Measurements from ENCODE around the gene RAP1GAP2.
A peak's percentile ranks its signal among the peaks of the same experiment; 100 is the strongest.
"Not testable (repeated sequence)": the region's sequence is repeated elsewhere in the genome, so short reads cannot be mapped to it uniquely, and the experiment has no call there.

Gene RAP1GAP2

DNA sequence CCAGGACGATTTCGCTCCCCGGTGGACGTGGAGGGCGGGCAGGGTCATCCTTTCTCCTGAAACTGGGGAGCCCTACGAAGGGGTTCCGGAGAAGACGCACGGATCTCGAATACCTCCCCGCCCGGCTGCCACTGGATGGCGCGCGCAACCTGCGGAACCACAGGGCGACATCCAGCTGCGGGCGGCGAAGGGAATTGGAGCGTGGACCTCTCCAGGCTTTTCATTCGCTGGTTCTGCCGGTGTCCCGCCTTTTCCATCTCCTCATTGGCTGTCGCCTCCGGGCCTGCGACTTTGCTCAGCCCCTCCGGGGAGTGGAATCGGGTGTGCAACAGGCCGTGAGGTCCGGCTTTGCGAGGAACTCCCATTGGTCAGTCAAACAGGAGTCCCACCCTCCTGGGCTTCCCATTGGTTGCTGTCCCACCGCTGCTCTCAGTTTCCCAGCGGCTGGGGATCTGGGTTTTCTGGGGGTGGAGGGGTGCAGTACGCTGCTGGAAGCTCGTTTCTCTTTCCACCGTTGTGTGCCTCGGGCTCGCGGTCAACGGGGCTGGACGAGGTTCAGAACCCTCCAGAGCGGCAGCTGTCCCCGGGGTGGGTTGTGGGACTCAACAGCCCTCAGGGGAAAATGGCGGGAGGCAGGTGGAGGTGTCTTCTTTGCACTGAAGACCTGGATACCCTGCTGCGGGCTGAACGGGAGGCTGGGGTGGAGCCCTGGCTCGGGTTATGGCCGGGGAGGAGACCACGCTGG, 252.7 kb downstream of the RAP1GAP2 start:
- peak overlapping the region; percentile 82 for H3K4me3 ChIP-seq (ENCODE audit: low read depth, low read length)
- TF ChIP-seq, protein P1, sequence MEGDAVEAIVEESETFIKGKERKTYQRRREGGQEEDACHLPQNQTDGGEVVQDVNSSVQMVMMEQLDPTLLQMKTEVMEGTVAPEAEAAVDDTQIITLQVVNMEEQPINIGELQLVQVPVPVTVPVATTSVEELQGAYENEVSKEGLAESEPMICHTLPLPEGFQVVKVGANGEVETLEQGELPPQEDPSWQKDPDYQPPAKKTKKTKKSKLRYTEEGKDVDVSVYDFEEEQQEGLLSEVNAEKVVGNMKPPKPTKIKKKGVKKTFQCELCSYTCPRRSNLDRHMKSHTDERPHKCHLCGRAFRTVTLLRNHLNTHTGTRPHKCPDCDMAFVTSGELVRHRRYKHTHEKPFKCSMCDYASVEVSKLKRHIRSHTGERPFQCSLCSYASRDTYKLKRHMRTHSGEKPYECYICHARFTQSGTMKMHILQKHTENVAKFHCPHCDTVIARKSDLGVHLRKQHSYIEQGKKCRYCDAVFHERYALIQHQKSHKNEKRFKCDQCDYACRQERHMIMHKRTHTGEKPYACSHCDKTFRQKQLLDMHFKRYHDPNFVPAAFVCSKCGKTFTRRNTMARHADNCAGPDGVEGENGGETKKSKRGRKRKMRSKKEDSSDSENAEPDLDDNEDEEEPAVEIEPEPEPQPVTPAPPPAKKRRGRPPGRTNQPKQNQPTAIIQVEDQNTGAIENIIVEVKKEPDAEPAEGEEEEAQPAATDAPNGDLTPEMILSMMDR (IDR thresholded peaks at IDR 0.05; ENCODE audit: low read depth, low read length): peak; percentile 61

DNA sequence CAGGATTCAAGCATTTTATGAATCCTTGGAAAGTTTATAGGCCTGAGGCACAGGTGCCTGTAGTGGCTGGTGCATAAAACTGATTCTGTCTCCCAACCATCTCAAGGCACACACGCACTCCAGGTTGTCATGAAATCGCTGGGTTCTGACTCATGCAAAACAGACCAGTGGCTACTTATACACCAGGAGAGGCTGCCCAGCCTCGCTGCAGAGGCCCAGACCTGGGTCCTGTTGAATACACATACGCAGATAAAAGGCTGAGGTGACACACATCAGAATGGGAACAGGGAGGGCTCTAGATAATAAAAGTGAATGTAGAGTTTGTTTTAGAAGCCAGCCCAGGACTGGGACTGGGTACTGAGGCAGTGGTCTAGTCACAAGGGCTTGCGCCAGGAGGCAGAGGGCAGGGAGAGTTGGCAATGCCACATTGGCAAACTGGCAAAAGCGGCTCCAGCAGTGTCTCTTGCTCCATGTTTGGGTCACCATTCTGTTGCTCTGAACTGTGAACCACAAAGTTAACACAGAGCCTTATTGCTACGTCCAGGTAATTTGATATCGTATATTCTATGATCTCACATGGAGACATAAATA, 253.6 kb downstream of the RAP1GAP2 start:
- peak overlapping the region; percentile 82 for H3K4me3 ChIP-seq (ENCODE audit: low read depth, low read length)
- TF ChIP-seq, protein P1 (IDR thresholded peaks at IDR 0.05; ENCODE audit: low read depth, low read length): no peak

DNA sequence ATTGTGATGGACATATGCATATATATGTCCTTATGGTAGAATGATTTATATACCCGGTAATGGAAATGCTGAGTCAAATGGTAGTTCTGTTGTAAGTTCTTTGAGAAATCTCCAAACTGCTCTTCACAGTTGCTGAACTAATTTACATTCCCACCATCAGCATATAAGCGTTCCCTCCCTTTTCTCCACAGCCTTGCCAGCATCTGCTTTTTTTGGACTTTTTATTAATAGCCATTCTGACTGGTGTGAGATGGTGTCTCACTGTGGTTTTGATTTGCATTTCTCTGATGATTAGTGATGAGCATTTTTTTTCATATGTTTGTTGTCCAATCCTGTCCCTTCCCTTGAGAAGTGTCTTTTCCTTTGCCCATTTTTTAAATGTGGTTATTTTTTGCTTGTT, 258.6 kb downstream of the RAP1GAP2 start:
- not testable (repeated sequence) for H3K4me3 ChIP-seq (ENCODE audit: low read depth, low read length)

DNA sequence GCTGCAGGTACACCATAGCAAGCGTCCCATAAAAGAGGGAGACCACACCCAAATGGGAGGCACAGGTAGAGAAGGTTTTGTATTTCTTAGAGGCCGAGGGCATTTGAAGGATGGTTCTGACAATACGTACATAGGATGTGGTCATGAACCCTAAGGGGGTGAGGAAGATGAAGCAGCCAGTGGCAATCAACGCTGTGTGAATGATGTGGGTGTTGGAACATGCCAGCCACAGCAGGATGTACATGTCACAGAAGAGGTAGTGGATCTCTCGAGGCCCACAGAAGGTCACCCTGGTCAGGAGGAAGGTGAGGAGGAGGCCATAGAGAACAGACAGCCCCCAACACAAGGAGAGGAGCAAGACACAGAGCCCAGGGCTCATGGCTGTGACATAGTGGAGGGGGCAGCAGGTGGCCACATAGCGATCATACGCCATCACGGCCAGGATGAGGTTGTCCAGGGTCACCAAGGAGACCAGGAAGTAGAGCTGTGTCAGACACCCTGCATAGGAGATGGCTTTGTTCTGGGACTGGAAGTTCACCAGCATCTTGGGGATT, 266.7 kb downstream of the RAP1GAP2 start:
- not testable (repeated sequence) for H3K4me3 ChIP-seq (ENCODE audit: low read depth, low read length)

DNA sequence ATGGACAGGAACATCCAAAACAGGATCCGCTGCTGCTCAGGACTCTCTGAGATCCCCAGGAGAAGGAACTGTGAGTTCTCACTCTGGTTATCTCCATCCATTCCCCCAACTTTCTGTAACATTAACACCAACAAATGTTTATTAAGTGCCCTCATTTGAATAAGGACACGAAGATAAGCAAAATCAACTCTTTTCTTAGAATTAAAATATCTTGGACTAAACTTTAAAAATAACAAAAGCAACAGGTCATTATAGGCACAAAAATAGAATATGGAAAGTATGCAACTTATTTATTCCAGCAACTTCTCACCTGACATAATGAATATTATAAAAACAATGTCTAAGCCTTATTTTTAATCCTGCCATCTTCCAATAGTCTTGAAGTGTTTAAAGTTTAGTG, 267.3 kb downstream of the RAP1GAP2 start, which contains the start of gene OR1D5:
TSS of gene OR1D5 (minus strand) at position 101 of the 400 bp plus-strand sequence. CDS start at position 101, 0 bp downstream.
- not testable (repeated sequence) for H3K4me3 ChIP-seq (ENCODE audit: low read depth, low read length)

DNA sequence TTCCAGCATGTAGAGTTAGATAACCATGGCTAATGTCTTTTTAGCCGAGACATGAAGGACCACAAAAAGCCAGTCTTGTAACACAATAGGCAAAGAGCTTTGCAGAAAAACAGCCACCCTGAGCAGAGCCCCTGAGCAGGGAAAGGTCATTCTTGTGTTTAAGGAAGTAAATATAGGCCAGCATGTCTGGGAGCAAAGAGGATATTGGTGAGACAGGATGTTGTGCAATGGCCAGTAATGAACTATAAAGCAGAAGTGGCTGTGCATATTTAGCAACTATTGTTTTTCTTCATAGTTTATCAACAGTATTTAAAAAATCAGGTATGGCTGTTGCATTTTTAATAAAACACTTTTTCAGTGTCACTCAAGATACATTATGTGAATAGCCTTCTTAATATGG, 269.0 kb downstream of the RAP1GAP2 start:
- not testable (repeated sequence) for H3K4me3 ChIP-seq (ENCODE audit: low read depth, low read length)

DNA sequence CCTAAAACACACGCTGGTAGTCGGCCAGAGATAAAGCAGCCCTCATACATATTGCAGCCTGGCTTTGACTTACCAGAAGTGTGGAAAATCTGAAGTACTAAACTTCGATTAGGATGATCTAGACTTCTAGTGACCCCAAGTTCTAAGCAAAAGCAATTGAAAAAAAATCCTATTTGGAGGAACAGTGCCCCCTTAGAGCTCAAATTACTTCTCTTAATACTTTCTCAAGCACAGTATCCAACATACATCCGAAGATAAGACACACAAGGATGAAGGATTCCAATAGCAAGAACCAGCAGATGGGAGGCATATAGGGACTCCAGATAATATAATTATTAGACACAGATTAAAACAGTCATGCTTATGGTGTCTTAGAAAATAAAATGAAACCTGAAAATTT, 277.6 kb downstream of the RAP1GAP2 start:
- not testable (repeated sequence) for H3K4me3 ChIP-seq (ENCODE audit: low read depth, low read length)
